OCI-LY7 (cell line): ENCODE results near the gene PRDM2.

Experiments
- CTCF ChIP-seq: fragments of 200-600 bp; sonication (generic); conservative IDR thresholded peaks from 2 replicates; pipeline ENCODE4 v1.5.1; 2014; ENCODE audit warnings: mild to moderate bottlenecking, antibody characterized with exemption, low read length, moderate library complexity, mixed read lengths
- EZH2phosphoT487 ChIP-seq: fragments of 200-600 bp; sonication (generic); IDR thresholded peaks from 2 replicates; pipeline ENCODE4 v1.6.1; 2018; ENCODE audit warnings: low read depth, borderline replicate concordance, mild to moderate bottlenecking, mixed run types, antibody characterized with exemption, low read length, moderate library complexity, mixed read lengths

DNA sequence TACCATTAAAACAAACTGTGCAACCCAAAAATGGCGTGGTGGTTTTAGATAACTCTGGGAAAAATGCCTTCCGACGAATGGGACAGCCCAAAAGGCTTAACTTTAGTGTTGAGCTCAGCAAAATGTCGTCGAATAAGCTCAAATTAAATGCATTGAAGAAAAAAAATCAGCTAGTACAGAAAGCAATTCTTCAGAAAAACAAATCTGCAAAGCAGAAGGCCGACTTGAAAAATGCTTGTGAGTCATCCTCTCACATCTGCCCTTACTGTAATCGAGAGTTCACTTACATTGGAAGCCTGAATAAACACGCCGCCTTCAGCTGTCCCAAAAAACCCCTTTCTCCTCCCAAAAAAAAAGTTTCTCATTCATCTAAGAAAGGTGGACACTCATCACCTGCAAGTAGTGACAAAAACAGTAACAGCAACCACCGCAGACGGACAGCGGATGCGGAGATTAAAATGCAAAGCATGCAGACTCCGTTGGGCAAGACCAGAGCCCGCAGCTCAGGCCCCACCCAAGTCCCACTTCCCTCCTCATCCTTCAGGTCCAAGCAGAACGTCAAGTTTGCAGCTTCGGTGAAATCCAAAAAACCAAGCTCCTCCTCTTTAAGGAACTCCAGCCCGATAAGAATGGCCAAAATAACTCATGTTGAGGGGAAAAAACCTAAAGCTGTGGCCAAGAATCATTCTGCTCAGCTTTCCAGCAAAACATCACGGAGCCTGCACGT lies 82.1 kb downstream of the PRDM2 start:
- no peak for TF ChIP-seq CTCF
- TF ChIP-seq EZH2phosphoT487: no peak
